Measurements from ENCODE around the gene PREX1. TPM values are rescaled to one million over a fixed set of nuclear protein-coding genes. Genes with fewer than 3 reads are reported as not detected.

PREX1 gene
- polyA plus RNA-seq, 4 donors: 14.1 to 16.7 (median 15.3) TPM

DNA sequence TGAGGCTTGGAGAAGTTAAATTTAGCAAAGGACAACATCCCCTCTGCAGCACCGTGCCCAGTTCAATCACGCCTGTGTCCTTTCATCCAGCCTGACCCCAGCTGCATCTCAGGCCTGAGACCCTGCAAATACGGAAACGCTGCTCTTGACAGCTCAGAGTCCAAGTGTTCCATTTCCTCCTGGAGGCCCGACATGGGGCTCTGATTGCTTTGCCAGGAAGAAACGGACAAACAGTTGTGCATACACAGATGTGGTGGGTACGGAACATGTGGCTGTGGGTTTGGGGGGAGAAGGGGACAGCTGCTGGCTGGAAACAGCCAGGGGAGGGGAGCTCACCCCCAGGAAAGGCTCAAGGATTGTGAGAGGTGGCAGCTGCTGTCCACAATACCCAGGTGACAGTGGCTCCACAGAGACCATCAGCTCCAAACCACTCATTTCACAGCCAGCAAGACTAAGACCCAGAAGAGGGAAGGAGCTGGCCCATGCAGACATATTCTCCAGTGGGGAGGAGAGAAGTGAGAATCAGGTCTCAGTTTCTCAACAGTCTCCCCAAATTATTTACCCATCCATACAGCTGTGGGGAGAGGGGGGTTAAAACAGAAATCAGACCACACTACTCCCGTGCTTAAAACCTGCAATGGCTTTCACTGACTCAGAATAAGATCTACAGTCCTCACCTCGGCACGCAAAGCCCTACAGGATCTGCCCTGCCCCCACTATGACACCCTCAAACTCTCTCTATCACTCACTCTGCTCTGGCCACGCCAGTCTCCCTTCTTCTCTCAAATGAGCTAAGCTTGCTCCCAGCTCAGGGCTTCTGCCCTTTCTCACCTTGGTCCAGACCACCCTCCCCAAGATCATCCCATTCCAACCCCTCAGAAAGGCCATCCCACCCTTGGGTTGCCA lies 89.1 kb downstream of the PREX1 start:
- peak in 1 of 4 donors; percentile 20 for DNase-seq (ENCODE audit: low read depth in 4 of 4, low spot score in 3 of 4)

GRCh38 chr20:48738094-48738398 lies 89.8 kb downstream of the PREX1 start:
- no peak for DNase-seq (ENCODE audit: low read depth in 4 of 4, low spot score in 3 of 4)

GRCh38 chr20:48737434-48738093 lies 90.2 kb downstream of the PREX1 start:
- DNase-seq (ENCODE audit: low read depth in 4 of 4, low spot score in 3 of 4): no peak

DNA sequence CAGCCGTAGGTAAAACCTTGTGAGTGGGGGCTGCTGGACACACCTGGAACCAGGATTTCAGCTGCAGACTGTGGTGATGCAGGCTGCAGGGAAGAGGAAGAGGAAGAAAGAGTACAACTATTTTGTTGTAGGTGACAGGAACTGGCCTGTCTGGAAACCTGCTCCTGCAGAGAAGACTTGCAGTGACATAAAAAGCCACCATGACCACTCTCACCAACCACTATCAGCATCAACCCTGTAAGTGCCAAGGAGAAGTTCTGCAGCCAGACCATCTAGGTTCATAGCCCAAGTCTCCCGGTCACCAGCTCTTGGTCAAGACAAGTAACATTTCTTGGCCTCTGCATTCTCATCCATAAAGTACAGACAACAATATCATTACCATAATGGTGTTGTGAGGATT lies 91.2 kb downstream of the PREX1 start:
- no peak for DNase-seq (ENCODE audit: low read depth in 4 of 4, low spot score in 3 of 4)

GRCh38 chr20:48736231-48736630 lies 91.6 kb downstream of the PREX1 start:
- no peak for DNase-seq (ENCODE audit: low read depth in 4 of 4, low spot score in 3 of 4)

- DNase-seq (ENCODE audit: low read depth in 4 of 4, low spot score in 3 of 4): no peak
Measured at GRCh38 chr20:48735112-48735511, 92.7 kb downstream of the PREX1 start.

GRCh38 chr20:48734104-48734749 lies 93.6 kb downstream of the PREX1 start:
- DNase-seq (ENCODE audit: low read depth in 4 of 4, low spot score in 3 of 4): no peak

GRCh38 chr20:48733296-48733790 lies 94.5 kb downstream of the PREX1 start:
- DNase-seq (ENCODE audit: low read depth in 4 of 4, low spot score in 3 of 4): no peak

DNA sequence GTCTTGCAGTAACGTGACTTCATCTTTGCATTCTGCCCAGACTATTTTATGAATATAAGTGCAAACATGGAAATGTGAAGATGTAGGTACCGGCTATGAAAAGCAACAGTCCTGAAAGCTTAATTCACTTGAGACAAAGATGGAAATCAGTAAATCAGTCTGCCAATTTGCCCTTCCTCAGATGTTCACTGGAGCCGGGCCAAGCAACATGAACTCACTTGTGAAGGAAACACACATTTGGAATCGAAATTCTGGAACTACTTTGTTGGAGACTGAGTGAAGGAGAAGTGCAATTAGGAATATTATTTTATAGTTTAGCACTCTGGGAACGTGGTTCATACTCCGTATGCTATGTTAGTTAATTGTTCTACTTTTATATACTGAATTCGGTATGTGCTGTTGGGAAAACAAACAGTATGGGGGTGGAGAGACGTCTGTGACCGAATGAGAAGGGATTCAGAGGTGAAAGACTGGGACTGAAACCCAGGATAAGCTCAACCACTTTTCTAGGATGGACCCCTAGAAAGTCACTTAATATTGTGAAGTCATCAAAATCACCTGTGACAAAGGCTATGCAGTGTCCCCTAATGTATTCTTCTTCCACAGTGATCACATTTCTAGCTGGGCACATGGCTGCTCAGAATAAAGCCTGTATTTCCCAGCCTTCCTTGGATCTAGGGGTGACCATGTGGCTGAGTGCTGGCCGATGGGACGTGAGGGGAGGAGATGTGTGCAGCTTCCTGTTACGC lies 95.5 kb downstream of the PREX1 start:
- DNase-seq (ENCODE audit: low read depth in 4 of 4, low spot score in 3 of 4): no peak

- no peak for DNase-seq (ENCODE audit: low read depth in 4 of 4, low spot score in 3 of 4)
Measured at GRCh38 chr20:48731536-48731935, 96.3 kb downstream of the PREX1 start.

DNA sequence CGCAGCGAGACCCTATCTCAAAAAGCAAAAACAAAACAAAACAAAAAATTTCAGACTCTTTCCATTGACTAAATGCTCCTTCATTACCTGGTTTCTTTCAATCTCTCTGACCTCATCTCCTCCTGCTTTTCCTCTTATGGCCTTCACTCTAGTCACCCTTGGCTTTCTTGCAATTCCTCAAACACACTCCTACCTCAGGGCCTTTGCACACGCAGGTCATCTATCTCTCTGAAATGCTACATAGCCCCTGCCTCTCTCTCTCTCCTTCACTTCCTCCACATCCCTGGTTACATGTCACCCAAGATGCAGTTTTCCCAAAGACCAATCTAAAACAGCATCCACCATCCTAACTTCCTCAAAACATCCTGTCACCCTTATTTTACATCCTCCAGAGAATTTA lies 96.8 kb downstream of the PREX1 start:
- no peak for DNase-seq (ENCODE audit: low read depth in 4 of 4, low spot score in 3 of 4)

DNA sequence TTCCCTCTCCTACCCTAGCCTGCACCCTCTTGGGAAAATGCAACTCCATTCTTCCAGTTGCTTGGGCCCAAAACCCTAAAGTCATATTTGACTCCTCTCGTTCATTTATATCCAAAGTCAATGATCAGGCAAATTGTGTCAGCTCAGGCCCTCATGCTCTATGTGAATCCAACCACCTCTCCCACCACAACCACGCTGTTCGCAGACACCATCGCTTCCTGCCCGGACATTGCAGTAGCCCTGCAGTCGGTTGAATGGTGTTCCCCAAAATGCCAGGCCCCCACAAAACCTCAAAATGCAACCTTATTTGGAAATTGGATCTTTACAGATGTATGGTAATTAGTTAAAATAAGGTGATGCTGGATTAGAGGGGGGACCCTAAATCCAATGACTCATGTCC lies 98.3 kb downstream of the PREX1 start:
- DNase-seq (ENCODE audit: low read depth in 4 of 4, low spot score in 3 of 4): no peak

- no peak for DNase-seq (ENCODE audit: low read depth in 4 of 4, low spot score in 3 of 4)
Measured at GRCh38 chr20:48728042-48728825, 99.6 kb downstream of the PREX1 start.

GRCh38 chr20:48727226-48727625 lies 100.6 kb downstream of the PREX1 start:
- no peak for DNase-seq (ENCODE audit: low read depth in 4 of 4, low spot score in 3 of 4)

DNA sequence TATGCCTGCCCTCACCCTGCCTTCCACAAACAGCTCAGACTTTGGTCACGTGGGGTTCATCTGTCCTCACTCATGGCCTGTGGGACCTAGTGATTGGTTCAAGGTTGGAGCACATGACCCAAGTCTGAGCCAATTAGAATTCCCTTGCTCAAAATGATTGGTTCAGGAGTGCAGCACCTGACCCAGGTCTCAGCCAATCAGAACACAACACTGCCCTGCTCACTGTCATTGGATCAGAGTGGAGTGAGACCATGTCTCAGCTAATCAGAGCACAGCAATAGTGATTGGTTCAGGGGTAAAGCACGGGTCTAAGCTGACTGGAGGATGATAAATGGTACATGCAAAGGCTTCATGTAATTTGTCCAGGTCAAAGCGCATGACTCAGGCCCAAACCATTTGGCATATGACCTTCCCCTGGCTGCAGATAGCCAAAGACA lies 102.2 kb downstream of the PREX1 start:
- no peak for DNase-seq (ENCODE audit: low read depth in 4 of 4, low spot score in 3 of 4)

- DNase-seq (ENCODE audit: low read depth in 4 of 4, low spot score in 3 of 4): no peak
Measured at GRCh38 chr20:48724891-48725554, 102.8 kb downstream of the PREX1 start.

DNA sequence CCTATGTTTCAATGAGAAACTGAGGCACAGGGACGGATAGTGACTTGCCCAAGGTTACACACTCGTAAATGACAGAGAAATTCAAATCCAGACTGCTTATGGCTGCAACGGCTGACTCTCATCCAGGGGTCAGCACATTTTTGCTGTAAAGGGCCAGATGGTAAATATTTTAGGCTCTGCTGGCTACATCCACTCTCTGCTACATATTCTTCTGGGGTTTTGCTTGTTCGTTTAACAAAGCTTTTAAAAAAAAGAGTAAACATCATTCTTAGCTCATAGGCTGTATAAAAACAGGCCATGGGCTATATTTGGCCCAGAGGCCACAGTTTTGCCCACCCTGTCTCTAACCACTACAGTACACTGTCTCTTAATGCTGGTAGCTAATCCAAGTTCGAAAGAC lies 103.4 kb downstream of the PREX1 start:
- no peak for DNase-seq (ENCODE audit: low read depth in 4 of 4, low spot score in 3 of 4)

- DNase-seq (ENCODE audit: low read depth in 4 of 4, low spot score in 3 of 4): no peak
Measured at GRCh38 chr20:48723308-48724264, 104.2 kb downstream of the PREX1 start.

Data from right renal pelvis (tissue), 4 donors.